MCF 10A (cell line): ENCODE data around the gene CCDC122. TPM values are rescaled to one million over a fixed set of nuclear protein-coding genes. Genes with fewer than 3 reads are reported as not detected.

Experiments
- BruUV-seq: library from RNA; stranded (reverse); fragments of 400-500 nt; replicated peaks from 2 replicates; lab custom pipeline; 2021; lab: Mats Ljungman, UMichigan
- CTCF ChIA-PET: fragments of 300-600 bp; sonication (Branson Sonifier 250); formaldehyde crosslinking; extraction: SDS; loops from one replicate; lab custom pipeline; 2021; ENCODE audit warnings: antibody characterized with exemption, inconsistent platforms; lab: Yijun Ruan, JAX
- POLR2A ChIA-PET: fragments of 300-600, 350-650 bp; sonication (Branson Sonifier 250); formaldehyde crosslinking; extraction: SDS; loops from one replicate; lab custom pipeline; 2020; ENCODE audit warnings: antibody characterized with exemption, inconsistent platforms; lab: Yijun Ruan, JAX
- DNase-seq: peaks from one replicate; pipeline ENCODE4 v3.0.0-alpha.2; 2018; ENCODE audit not compliant: unreplicated experiment
- H3K27ac Mint-ChIP-seq: one replicate; pipeline ENCODE4 v1.8.0; 2022; ENCODE audit warnings: mild to moderate bottlenecking, low read depth, mixed read lengths; ENCODE audit not compliant: unreplicated experiment
- H3K27me3 Mint-ChIP-seq: one replicate; pipeline ENCODE4 v1.8.0; 2022; ENCODE audit warnings: mixed read lengths; ENCODE audit not compliant: insufficient read depth, unreplicated experiment
- H3K36me3 Mint-ChIP-seq: one replicate; pipeline ENCODE4 v1.8.0; 2022; ENCODE audit warnings: mild to moderate bottlenecking, moderate library complexity, mixed read lengths; ENCODE audit not compliant: insufficient read depth, unreplicated experiment
- H3K4me1 Mint-ChIP-seq: one replicate; pipeline ENCODE4 v1.8.0; 2022; ENCODE audit warnings: mixed read lengths; ENCODE audit not compliant: insufficient read depth, unreplicated experiment
- H3K4me3 Mint-ChIP-seq: one replicate; pipeline ENCODE4 v1.8.0; 2022; ENCODE audit warnings: mild to moderate bottlenecking, moderate library complexity, mixed read lengths; ENCODE audit not compliant: unreplicated experiment
- H3K9me3 Mint-ChIP-seq: one replicate; pipeline ENCODE4 v1.8.0; 2022; ENCODE audit warnings: mixed read lengths; ENCODE audit not compliant: unreplicated experiment
- intact Hi-C: fragments of 100-400 bp; cut with micrococcal nuclease; formaldehyde crosslinking; loops from 2 replicates; pipeline ENCODE4 v1.14.1; 2022
- total RNA-seq: library from RNA; stranded (reverse); gene quantifications from 2 replicates; pipeline ENCODE4 v1.2.3, GENCODE V29; 2022
- TF ChIP-seq, protein P1 (sequence below): fragments of 200-600 bp; IDR thresholded peaks from one replicate; pipeline ENCODE4 v1.8.0; 2022; ENCODE audit warnings: antibody characterized with exemption, mild to moderate bottlenecking; ENCODE audit not compliant: unreplicated experiment

Gene CCDC122
- total RNA-seq, 1 experiment from 2014 or later: 16.3 TPM

DNA sequence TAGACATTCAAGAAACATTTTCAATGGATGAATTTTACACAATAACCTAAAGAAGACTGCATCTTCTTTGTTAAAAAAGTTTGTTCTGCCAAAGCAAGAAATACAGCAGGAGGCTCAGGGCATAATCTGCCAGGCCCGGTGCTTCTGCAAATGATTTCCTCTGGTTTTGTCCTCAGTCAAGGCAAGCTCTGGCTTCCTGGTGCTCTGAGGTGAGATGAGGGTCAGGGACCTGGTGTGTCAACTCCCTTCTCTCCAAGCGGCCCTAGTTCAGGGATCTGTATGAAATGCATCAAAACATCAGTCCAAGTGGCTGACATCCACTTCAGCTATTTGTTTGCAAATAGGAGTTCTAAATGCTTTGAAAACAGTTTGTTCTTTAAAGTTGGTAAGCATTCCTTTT, 31.7 kb upstream of the CCDC122 start:
- TF ChIP-seq, protein P1, sequence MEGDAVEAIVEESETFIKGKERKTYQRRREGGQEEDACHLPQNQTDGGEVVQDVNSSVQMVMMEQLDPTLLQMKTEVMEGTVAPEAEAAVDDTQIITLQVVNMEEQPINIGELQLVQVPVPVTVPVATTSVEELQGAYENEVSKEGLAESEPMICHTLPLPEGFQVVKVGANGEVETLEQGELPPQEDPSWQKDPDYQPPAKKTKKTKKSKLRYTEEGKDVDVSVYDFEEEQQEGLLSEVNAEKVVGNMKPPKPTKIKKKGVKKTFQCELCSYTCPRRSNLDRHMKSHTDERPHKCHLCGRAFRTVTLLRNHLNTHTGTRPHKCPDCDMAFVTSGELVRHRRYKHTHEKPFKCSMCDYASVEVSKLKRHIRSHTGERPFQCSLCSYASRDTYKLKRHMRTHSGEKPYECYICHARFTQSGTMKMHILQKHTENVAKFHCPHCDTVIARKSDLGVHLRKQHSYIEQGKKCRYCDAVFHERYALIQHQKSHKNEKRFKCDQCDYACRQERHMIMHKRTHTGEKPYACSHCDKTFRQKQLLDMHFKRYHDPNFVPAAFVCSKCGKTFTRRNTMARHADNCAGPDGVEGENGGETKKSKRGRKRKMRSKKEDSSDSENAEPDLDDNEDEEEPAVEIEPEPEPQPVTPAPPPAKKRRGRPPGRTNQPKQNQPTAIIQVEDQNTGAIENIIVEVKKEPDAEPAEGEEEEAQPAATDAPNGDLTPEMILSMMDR: no peak
- no peaks in the 10 kb centered on the region for H3K9me3 Mint-ChIP-seq
- H3K36me3 Mint-ChIP-seq: no peaks in the 10 kb centered on the region
- H3K27me3 Mint-ChIP-seq: no peaks in the 10 kb centered on the region
- no peak overlapping the region for H3K27ac Mint-ChIP-seq
- ChIA-PET POLR2A (interaction anchor here (0.6 to 1.5 kb wide), 3 partner anchors 34 to 523 kb away, joined by 3 to 4 read pairs (median 4); no protein-coding TSS in a partner anchor), CTCF (interaction anchor here (1.1 to 2.7 kb wide), 3 partner anchors 10 to 527 kb away, joined by 3 to 12 read pairs (median 7); no protein-coding TSS in a partner anchor)
- intact Hi-C loops: no loop called here
- no peak for DNase-seq
- no TSS peak for BruUV-seq
- no peak overlapping the region for H3K4me3 Mint-ChIP-seq
- peaks cover 8% of the 10 kb centered on the region for H3K4me1 Mint-ChIP-seq

- Mint-ChIP-seq H3K36me3 (no peaks in the 10 kb centered on the region), H3K4me1 (peaks cover 8% of the 10 kb centered on the region), H3K27ac (no peak overlapping the region), H3K27me3 (no peaks in the 10 kb centered on the region), H3K4me3 (no peak overlapping the region), H3K9me3 (no peaks in the 10 kb centered on the region)
- TF ChIP-seq, protein P1: no peak
- intact Hi-C loops: no loop called here
- ChIA-PET POLR2A (interaction anchor here (0.8 to 1.5 kb wide), 3 partner anchors 135 to 524 kb away, joined by 3 to 4 read pairs (median 4); no protein-coding TSS in a partner anchor), CTCF (interaction anchor here (2.0 to 2.7 kb wide), 2 partner anchors 137 to 527 kb away, joined by 7 to 12 read pairs; no protein-coding TSS in a partner anchor)
- BruUV-seq: no TSS peak
- DNase-seq: no peak
Observed at GRCh38 chr13:43910856-43911255, 31.3 kb upstream of the CCDC122 start.

GRCh38 chr13:43908156-43909126, 28.9 kb upstream of the CCDC122 start:
- ChIA-PET CTCF (interaction anchor here (0.6 to 5.5 kb wide), 61 partner anchors 8 to 1240 kb away, joined by 3 to 111 read pairs (median 4); no protein-coding TSS in a partner anchor), POLR2A (interaction anchor here (0.6 to 2.2 kb wide), 8 partner anchors 16 to 996 kb away, joined by 3 to 27 read pairs (median 6); no protein-coding TSS in a partner anchor)
- DNase-seq: peak; percentile 39
- no TSS peak for BruUV-seq
- intact Hi-C loops: loop anchor here (1.0 to 10.0 kb wide), 6 partner anchors 140 to 1064 kb away; no protein-coding TSS in a partner anchor
- no peak overlapping the region for H3K27ac Mint-ChIP-seq
- TF ChIP-seq, protein P1: peak; percentile 71
- no peaks in the 10 kb centered on the region for H3K36me3 Mint-ChIP-seq
- no peak overlapping the region for H3K4me3 Mint-ChIP-seq
- H3K9me3 Mint-ChIP-seq: no peaks in the 10 kb centered on the region
- H3K4me1 Mint-ChIP-seq: peaks cover 8% of the 10 kb centered on the region
- H3K27me3 Mint-ChIP-seq: no peaks in the 10 kb centered on the region
